Fibroblast of upper back skin (primary cell): Measurements from ENCODE around the gene POLR3B.
"Not testable (repeated sequence)": the region's sequence is repeated elsewhere in the genome, so short reads cannot be mapped to it uniquely, and the experiment has no call there.

Experiments used
- DNase-seq: peaks from one replicate; pipeline ENCODE4 v3.0.0-alpha.2; 2013

POLR3B gene

DNA sequence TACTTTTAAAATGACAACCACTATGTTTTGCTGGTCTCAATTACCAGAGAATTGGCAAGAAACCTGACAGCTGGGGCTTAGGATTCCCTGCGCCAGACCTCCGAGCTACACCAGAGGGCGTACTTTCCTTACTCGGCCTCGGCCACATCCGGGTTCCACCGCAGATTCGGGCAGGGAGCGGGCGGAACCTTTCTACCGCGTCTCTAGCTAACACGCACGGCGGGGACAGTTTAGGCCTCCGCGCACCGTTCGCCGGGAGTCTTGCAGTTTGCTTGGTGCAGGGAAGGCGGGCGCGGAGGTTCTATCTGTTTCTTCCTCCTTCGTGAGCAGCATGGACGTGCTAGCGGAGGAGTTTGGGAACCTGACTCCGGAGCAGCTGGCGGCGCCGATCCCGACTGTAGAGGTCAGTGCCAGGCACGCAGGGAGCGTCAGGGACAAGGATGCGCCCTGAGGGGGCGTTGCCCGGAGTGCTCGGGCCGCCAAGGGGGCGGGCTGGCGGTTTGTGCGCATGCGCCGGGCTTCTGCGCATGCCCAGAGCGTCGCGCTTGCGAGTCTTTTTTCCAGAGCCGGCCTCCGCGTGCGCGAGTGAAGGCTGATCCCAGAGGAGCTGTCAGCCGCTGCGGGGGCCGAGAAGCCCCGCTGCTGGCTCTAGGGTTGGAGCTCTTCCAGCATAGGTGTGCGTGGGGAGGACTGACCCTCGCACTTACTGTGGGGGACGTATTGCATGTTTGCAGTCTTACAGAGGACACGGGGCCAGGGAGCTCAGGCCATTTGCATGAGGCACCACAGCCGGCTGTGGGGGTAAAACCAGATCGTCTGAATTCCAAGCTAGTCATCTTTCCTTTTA, at the start of gene POLR3B:
TSS of gene POLR3B (plus strand) at position 200 of the 847 bp plus-strand sequence. CDS start at position 332, 132 bp downstream.
- peak; percentile 97 for DNase-seq

DNA sequence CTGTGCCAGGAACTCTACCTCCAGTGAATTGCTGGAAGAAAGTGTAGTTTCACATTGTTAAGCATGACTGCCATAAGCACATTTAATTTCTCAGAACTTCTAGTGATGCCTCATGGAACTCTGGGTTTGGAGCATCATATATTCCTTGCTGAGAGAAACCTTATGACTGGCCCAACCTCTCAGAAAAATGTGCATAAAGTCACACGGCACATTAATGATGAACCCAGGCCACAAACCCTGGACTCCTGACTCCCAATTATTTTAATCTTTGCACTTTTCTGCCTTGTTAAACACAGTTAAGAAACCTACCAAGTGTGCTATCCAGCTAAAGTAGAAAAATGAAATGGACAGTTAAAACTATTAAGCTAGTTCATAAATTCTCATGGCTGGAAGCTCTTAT, 49.4 kb upstream of the POLR3B start:
- no peak for DNase-seq

DNA sequence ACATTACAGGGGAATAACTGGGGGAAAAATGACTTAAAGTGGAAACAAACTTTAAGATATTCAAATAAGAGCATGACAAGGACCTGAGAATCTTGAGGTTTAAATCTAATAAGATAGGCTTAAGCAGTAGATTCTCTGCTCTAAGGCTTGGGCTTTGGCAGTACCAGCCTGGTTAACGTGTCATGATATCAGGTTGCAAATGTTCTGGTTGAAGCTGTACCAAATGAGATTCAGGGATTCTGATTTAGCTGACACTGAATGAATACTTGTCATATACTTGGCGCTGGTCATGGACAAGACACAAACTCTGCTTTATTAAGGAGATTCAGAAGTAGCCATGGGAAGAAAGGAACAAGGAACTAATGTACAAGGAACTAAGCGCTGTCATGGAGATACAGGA, 48.9 kb upstream of the POLR3B start:
- no peak for DNase-seq

DNA sequence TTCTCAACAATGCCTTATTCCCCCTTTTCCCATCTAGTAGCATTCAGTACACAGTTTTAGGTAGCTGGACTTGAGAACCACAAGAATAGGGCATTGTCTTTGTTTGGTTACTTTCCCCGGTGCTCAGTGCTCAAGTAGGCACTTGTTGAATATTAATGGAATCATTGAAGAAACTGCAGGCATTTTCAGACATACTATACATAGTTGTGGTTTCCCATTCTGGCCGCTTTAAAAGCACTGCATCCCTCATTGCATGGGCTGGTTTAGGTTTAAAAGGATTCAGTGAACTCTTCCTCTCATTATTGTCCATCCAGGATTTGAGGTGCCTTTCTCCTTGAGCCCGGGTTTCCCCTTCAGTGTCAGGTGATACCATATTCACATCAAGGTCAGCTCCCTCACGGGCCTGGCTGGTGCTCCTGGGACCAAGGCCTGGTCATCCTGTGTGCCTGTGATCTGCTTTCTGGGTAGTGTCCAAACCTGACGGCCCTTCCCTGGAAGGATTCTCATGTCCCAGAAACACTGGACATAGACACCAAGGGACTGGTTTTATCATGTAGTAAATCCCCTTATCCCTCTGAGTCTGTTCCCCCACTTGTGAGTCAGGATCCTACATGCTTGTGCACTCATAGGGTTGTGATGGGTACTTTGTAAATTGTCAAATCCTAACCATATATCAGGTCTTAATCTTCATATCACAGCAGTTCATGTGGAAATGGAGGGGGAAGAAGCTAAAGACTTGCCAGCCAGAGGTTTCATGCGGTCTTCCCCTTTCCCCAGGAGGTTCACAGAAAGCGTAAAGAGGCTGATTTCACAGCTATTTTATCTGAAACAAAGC, 47.7 kb upstream of the POLR3B start:
- peak; percentile 86 for DNase-seq

DNA sequence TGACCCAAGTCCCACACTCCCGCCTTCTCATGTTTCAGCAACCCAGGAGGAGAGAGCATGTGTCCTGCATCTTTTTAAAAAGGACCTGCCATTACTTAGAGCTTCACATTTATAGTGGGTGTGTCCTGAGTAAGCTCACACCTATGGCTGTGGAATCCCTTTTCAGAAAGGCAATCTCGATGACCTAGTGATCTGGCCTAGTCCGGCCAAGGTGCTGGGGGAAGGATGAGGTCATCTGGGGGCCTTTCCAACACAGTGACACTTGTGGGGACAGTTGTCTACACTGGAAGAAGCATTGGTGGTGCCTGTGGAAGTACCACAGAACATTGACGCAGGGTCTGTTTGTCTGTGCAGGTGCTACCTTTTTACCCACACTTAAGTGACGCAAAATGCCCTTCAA, 46.9 kb upstream of the POLR3B start:
- no peak for DNase-seq

DNA sequence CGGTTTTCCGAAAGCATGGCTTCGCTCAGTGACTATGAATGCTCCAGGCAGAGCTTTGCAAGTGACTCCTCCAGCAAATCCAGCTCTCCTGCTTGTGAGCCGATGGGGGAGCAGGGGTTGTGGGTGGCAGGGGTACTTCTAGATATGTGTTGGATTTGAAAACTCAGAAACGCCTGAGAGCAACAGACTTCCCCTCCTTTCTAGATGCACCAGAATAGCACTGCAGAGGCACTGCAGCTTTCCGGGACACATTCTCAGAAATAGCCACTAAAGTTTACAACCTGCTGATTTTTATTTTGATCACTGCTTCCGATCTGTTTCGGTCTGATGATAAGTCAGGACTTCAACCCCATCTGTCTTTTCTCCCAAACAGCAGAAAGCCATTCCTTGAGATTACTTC, 46.4 kb upstream of the POLR3B start:
- DNase-seq = no peak

DNA sequence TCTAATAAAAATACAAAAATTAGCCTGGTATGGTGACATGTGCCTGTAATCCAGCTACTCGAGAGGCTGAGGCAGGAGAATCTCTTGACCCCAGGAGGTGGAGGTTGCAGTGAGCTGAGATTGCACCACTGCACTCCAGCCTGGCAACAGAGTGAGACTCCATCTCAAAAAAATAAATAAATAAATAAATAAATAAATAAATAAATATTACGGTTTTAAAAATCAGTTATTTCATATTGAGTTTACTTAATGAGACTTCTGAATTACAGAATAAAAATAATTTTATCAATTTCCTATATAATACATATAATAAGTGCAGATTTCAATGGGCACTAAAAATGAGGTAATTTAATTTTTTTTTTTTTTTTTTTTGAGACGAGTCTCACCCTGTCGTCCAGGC, 44.1 kb upstream of the POLR3B start:
- DNase-seq = not testable (repeated sequence)

DNA sequence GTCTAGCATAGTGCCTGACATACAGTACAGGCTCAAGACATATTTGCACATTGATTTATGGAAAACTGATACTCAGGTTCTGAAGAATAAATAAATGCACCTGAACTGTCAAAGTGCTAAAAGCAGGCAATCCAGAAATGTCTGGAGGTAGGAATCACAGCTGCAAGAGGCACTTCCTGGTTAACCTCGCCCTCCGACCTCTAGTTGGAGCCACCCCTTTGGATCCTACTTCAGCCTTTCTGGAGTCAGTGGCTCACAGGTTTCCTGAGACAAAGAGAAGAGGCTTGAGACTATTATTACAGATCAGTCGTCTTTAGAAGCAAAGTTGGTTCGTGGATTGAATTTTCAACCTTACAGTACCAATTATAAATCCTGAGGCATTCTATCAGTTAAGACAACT, 42.0 kb upstream of the POLR3B start:
- DNase-seq = no peak

DNA sequence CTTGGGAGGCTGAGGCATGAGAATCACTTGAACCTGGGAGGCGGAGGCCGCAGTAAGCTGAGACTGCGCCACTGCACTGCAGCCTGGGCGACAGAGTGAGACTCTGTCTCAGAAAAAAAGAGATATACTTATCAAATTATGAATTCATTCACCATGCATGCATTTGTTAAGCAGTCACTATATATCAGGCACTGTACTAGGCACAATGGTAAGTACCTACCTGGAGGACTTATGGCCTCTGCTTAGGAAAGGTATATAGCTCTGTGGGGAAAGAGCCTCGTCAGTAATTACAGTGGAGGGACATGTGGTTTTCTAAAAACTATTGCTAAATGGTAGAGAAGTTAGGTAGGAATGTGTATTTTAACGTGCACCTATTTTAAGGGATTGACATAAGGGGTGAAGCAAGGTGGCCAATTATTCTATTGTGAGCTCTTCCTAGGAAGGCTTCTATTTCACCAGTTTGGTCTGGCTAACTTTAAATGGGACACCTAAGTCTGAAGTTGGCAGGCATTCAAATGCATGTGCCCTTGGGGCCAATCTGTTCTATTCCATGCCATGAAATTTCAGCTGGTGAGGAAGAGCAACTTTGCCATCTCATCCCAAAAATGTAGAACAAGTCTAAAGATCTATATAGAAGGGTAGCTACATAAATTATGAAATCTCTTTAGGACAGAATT, 40.0 kb upstream of the POLR3B start:
- no peak for DNase-seq

DNA sequence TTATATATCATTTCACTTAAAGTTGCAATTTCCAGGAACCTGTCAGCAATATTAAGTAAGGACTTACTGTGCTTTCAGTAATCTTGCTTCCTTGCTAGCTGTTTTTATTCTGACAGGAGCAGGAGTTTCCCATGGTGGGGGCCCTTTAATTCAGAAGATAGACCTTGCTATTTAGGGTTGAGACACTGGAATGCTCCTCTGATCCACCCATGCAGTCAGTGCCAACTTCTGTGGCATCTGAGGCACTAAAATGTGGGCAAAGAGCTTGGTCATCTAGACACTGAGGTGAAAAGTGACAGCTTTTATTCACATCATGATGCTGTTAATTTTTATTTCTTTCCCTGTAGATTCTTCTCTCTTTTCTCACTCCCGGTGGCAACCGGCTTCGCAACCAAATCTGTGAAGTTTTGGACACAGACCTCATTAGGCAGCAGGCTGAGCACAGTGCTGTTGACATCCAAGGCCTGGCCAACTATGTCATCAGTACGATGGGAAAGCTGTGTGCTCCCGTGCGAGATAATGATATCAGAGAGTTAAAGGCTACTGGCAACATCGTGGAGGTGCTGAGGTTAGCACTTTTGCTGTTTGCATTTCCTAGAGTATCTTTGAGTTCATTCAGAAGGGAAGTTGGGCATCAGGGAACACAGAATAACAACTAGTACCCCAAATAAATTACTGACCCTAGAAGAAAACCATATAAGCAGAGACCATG, 36.3 kb upstream of the POLR3B start:
- DNase-seq = no peak

DNA sequence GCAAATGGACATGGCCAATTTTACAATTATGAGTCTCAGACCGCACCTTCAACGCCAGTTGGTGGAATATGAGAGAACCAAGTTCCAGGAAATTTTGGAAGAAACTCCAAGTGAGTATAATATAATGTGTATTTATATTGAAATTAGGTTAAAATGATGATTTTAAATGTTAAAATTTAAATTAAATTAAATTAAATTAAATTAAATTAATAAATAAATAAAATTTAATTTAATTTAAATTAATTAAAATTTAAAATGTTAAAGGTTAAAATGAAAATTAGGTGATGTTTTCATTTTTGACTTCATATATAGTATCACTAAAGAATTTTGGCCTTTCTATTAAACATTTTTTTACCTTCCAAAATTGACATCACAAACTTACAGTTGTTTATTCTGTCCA, 34.0 kb upstream of the POLR3B start:
- DNase-seq = no peak

DNA sequence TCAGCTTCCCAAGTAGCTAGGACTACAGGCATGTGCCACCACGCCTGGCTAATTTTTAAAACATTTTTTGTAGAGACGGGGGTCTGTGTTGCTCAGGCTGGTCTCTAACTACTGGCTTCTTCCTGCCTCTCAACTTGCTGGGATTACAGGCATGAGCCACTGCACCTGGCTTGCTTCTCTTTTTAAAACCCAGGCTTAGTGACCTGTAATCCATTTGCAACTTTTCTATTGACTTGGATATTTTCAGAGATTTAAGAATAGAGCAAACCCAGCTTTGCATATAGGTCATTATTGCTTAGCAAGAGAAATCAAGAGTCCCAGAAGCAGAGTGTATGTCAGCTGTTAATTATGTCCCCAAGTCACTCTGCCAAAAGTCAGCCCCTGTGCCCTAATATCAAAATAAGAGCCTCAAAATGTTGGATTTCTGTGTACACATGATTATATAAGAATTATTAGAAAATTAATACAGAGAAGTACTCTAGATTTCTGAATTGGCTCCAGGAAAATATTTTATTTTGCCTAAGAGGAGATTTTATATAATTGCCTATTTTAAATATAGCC, 30.2 kb upstream of the POLR3B start:
- DNase-seq = no peak

DNA sequence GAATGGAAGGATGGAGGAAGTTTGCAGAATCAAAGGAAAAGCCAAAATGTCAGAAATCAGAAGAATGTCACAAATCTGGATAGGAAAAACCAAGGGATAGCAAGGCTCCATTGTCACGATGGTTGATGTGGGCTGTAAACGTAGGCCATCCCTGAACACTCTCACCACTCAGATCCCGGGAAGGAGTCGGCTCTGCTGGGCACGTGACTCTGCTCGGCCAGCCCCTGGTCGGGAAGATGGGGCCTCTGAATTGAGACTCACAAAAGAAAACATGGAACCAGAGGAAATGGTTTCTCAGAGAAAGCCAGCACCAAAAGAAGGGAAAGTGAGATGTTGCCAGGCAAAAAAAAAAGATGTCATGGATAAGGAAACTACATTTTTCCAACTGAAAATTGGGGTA, 28.8 kb upstream of the POLR3B start:
- DNase-seq = no peak

DNA sequence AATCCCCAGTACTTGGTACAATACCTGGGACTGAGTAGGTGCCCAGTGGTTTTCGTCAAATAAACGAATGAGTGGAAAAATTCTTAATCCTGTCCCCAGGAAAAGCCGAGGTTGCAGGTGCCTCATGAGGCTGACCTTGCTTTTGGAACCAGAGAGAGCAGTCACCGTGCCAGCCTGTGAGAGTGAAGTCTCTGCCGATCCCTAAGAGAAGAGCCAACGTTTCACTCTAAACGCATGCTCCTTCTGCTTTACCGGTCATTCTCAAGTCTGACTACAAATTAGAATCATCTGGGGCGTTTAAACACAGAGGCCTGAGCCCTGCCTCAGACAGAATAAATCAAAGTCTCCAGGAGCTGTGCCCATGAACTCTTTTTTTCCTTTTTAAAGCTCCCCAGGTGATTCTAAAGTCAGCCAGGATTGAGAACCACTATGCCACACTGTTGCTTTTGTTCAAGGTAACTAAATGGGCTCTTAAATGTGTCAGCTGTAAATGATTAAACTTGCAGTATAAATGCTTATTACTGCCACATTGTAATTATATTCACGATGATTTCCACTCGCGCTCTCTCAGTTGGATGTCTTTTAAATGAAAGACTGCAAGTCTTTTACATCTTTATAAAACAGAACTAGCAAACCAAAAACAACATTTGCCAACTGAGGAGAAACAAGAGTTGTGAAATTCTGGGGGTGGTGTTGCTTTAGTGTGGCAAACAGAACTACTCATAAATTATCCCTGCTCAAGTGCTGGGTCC, 28.1 kb upstream of the POLR3B start:
- DNase-seq = no peak

DNA sequence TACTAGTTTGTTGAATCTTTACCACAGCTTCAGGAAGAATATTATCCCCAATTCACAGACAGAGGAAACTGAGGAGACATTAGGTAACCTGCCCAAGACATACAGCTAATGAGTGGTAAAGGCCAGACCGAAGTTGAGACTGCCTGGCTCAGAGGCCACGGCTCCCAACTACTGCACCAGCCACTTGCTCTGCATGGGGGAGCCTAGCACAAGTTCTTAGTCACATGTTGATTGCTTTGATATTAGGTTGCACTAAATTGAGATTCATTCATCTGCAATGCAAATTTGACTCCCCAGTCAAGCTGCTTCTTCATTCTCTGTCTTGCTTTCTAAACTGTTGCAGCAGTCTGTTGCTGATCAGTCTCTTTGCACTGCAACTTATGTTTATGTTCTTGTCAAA, 25.9 kb upstream of the POLR3B start:
- no peak for DNase-seq

DNA sequence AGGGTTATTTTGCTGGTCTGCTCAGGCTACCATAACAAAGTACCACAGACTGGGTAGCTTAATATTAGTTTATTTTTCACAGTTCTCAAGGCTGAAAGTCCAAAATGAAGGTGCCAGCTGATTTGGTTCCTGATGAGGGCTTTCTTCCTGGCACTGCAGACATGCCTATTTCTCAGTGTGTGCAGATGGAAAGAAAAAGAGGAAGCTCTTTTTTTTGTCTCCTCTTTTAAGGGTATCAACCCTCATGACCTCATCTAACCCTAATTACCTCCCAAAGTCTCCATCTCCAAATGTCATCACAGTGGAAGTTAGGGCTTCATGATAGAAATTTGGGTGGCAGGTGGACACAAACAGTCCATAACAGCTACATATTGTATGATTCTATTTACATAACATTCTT, 25.0 kb upstream of the POLR3B start:
- no peak for DNase-seq

DNA sequence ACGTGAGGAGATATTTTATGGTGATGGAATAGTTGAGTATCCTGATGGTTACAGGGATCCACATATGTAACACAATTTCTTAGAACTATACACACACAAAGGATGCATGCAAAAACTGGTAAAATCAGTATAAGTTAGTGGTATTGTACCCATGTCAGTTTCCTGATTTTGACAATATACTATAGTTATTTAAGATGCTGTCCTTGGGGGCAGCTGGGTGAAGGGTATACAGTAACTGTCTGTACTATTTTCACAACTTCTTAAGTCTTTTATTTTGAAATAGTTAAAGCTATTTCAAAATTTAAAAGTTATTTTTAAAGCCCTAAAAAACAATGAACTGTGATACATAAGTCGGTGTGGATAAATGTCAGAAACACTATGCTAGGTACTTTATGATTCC, 24.5 kb upstream of the POLR3B start:
- no peak for DNase-seq

DNA sequence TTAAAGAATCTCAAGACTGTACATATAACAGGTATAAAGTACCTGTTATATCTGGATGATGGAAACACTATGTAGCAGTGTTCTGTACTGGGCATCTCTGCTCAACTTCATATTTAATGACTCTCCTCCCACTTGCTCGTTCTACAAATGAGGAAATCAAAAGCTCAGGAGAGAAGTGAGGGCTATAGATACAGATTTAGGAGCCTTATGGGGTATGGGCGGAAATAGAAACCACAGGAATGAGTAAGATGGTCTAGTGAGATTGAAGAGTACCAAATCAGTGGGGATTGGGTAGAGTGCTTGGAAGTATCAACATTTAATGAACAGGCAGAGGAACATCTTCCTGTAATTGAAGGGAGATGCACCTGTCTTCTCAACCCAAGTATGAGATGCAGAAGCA, 23.8 kb upstream of the POLR3B start:
- DNase-seq = no peak

DNA sequence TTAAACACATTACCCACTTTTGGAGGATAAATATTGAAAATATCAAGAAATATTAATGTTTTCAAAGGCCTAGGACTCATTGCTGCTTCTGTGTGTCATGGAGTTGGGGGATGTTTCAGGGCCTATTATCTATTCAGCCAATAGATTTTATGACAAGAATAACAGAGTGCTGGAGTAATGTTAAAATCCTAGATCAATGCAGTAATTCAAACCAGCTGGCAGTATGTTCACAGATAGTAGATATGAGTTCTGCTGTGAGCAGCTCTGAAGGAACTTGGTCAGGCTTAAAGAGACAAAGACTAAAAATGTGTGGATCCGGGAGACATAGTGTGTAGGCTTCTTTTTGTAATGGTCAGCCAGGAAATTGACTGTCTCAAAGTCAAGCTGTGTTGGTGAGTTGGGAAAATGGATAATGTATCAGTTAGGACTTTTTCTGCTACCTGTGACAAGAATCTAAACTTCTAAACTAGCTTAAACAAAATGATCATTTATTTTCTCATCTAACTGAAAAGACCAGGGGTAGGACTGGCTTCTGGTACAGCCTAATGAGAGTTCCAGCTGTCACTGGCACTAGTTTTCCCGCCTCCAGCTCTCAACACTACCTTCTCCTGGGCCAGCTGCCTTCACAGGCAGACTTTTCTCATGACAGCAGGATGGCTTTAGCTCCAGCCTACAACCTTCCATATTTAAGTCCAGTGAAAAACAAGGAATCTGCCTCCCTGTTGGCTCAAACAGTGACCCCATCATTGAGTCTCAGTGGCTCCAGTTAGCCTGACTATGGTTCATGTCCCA, 16.3 kb upstream of the POLR3B start:
- peak; percentile 56 for DNase-seq

DNA sequence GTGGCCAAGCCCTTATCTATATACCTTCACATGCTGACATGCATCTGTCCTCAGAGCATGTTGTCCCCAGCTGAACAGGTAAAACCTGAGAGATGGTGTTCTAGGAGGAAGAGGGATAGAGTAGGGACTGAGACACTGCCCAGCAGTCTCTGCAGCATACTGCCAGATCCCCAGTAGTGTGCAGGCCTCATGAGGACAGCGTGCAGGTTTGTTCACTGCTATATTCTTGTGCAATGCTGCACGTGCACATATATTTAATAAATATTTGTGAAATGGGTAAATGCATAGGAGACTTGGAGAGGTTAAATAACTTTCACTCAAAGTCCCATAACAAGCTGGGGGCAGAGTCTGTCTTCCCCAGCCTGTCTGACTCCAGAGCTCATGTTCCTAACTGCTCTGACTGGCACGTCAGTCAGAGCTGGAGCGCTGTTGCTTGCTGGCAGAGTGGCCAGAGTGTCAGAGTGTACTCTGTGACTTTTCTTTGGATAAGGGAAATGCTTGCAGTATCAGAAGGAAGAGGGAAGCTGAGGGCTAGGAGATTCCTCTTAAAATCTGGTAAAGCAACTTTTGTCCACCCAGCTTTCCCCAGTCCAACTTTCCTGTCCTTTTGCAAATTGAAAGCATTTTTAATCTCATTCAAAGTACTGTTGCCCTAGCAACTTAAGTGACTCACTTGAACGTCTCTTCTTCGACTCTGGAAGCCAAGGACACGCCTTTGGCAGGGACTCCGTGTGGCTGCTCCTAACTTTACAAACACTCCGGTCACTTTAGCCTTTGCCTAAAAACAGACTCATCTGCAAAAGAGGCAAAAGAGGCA, 14.9 kb upstream of the POLR3B start:
- DNase-seq = peak; percentile 54
